Stimulated activated naive CD8-positive, alpha-beta T cell treated with anti-CD3 and anti-CD28 coated beads, Interleukin-15, Interleukin-2, amounts not matched to agents 100 ng/mL and 50 ng/mL, for 24 hours (primary cell): Measurements from ENCODE around the gene CHRM1.

Experiments
- H3K27ac Mint-ChIP-seq: one replicate; pipeline ENCODE4 v1.8.0; 2021; ENCODE audit warnings: mild to moderate bottlenecking, mixed read lengths
- H3K27me3 Mint-ChIP-seq: one replicate; pipeline ENCODE4 v1.8.0; 2021; ENCODE audit warnings: mixed read lengths
- H3K36me3 Mint-ChIP-seq: one replicate; pipeline ENCODE4 v1.8.0; 2021; ENCODE audit warnings: low read depth, mixed read lengths
- H3K4me1 Mint-ChIP-seq: one replicate; pipeline ENCODE4 v1.8.0; 2021; ENCODE audit warnings: low read depth, mixed read lengths
- H3K4me3 Mint-ChIP-seq: one replicate; pipeline ENCODE4 v1.8.0; 2021; ENCODE audit warnings: mild to moderate bottlenecking, mixed read lengths
- H3K9me3 Mint-ChIP-seq: one replicate; pipeline ENCODE4 v1.8.0; 2021; ENCODE audit warnings: mixed read lengths

CHRM1 gene

GRCh38 chr11:62896049-62896448 is 25.1 kb downstream of the CHRM1 start:
- H3K4me1 Mint-ChIP-seq: peaks cover 3% of the 10 kb centered on the region
- no peaks in the 10 kb centered on the region for H3K36me3 Mint-ChIP-seq
- no peaks in the 10 kb centered on the region for H3K9me3 Mint-ChIP-seq
- no peak overlapping the region for H3K4me3 Mint-ChIP-seq
- no peak overlapping the region for H3K27ac Mint-ChIP-seq
- peaks cover 11% of the 10 kb centered on the region for H3K27me3 Mint-ChIP-seq

GRCh38 chr11:62895501-62895900 is 25.7 kb downstream of the CHRM1 start:
- Mint-ChIP-seq H3K4me3 (no peak overlapping the region), H3K36me3 (no peaks in the 10 kb centered on the region), H3K4me1 (peaks cover 3% of the 10 kb centered on the region), H3K9me3 (no peaks in the 10 kb centered on the region), H3K27ac (no peak overlapping the region), H3K27me3 (peaks cover 10% of the 10 kb centered on the region)

- H3K4me3 Mint-ChIP-seq: no peak overlapping the region
- H3K4me1 Mint-ChIP-seq: peaks cover 17% of the 10 kb centered on the region
- H3K9me3 Mint-ChIP-seq: no peaks in the 10 kb centered on the region
Observed at GRCh38 chr11:62892077-62892922, 28.9 kb downstream of the CHRM1 start.

GRCh38 chr11:62889484-62890437 is 31.4 kb downstream of the CHRM1 start:
- H3K4me3 Mint-ChIP-seq: no peak overlapping the region
- peaks cover 30% of the 10 kb centered on the region for H3K4me1 Mint-ChIP-seq
- no peaks in the 10 kb centered on the region for H3K9me3 Mint-ChIP-seq
- no peaks in the 10 kb centered on the region for H3K27me3 Mint-ChIP-seq
- H3K36me3 Mint-ChIP-seq: peaks cover 52% of the 10 kb centered on the region
- peak overlapping the region; percentile 57 for H3K27ac Mint-ChIP-seq

More at GRCh38 chr11:62892077-62892922, 28.9 kb downstream of the CHRM1 start:
- Mint-ChIP-seq H3K27ac (no peak overlapping the region), H3K27me3 (peaks cover under 1% of the 10 kb centered on the region), H3K36me3 (peaks cover 28% of the 10 kb centered on the region)

- Mint-ChIP-seq H3K9me3 (no peaks in the 10 kb centered on the region), H3K36me3 (peaks cover 57% of the 10 kb centered on the region), H3K4me1 (peaks cover 35% of the 10 kb centered on the region), H3K27ac (peak overlapping the region; percentile 57), H3K4me3 (no peak overlapping the region), H3K27me3 (no peaks in the 10 kb centered on the region)
Observed at GRCh38 chr11:62889126-62889483, 32.1 kb downstream of the CHRM1 start.

GRCh38 chr11:62888406-62888805 is 32.8 kb downstream of the CHRM1 start:
- Mint-ChIP-seq H3K27ac (no peak overlapping the region), H3K9me3 (no peaks in the 10 kb centered on the region), H3K27me3 (no peaks in the 10 kb centered on the region), H3K4me3 (no peak overlapping the region), H3K4me1 (peaks cover 42% of the 10 kb centered on the region), H3K36me3 (peaks cover 64% of the 10 kb centered on the region)

GRCh38 chr11:62885137-62885750 is 35.9 kb downstream of the CHRM1 start:
- peaks cover 63% of the 10 kb centered on the region for H3K4me1 Mint-ChIP-seq
- no peaks in the 10 kb centered on the region for H3K9me3 Mint-ChIP-seq
- H3K4me3 Mint-ChIP-seq: peak overlapping the region; percentile 71
- peak overlapping the region; percentile 50 for H3K27ac Mint-ChIP-seq
- H3K36me3 Mint-ChIP-seq: peaks cover 94% of the 10 kb centered on the region
- no peaks in the 10 kb centered on the region for H3K27me3 Mint-ChIP-seq

- peak overlapping the region; percentile 100 for H3K4me3 Mint-ChIP-seq
- H3K4me1 Mint-ChIP-seq: peaks cover 62% of the 10 kb centered on the region
- no peaks in the 10 kb centered on the region for H3K27me3 Mint-ChIP-seq
- peaks cover 81% of the 10 kb centered on the region for H3K36me3 Mint-ChIP-seq
- no peaks in the 10 kb centered on the region for H3K9me3 Mint-ChIP-seq
- peak overlapping the region; percentile 100 for H3K27ac Mint-ChIP-seq
Observed at GRCh38 chr11:62883673-62884072, 37.5 kb downstream of the CHRM1 start.

GRCh38 chr11:62882788-62883501 is 38.2 kb downstream of the CHRM1 start:
- no peaks in the 10 kb centered on the region for H3K27me3 Mint-ChIP-seq
- H3K4me3 Mint-ChIP-seq: peak overlapping the region; percentile 100
- peaks cover 74% of the 10 kb centered on the region for H3K36me3 Mint-ChIP-seq
- no peaks in the 10 kb centered on the region for H3K9me3 Mint-ChIP-seq
- peak overlapping the region; percentile 100 for H3K27ac Mint-ChIP-seq
- H3K4me1 Mint-ChIP-seq: peaks cover 60% of the 10 kb centered on the region

GRCh38 chr11:62882431-62882749 is 38.8 kb downstream of the CHRM1 start:
- Mint-ChIP-seq H3K36me3 (peaks cover 73% of the 10 kb centered on the region), H3K4me3 (peak overlapping the region; percentile 100), H3K4me1 (peaks cover 60% of the 10 kb centered on the region), H3K27me3 (no peaks in the 10 kb centered on the region), H3K27ac (peak overlapping the region; percentile 100), H3K9me3 (no peaks in the 10 kb centered on the region)

- peaks cover 56% of the 10 kb centered on the region for H3K4me1 Mint-ChIP-seq
- peaks cover 73% of the 10 kb centered on the region for H3K36me3 Mint-ChIP-seq
- H3K9me3 Mint-ChIP-seq: no peaks in the 10 kb centered on the region
- H3K27ac Mint-ChIP-seq: peak overlapping the region; percentile 100
- H3K4me3 Mint-ChIP-seq: peak overlapping the region; percentile 100
- no peaks in the 10 kb centered on the region for H3K27me3 Mint-ChIP-seq
Observed at GRCh38 chr11:62881579-62882430, 39.4 kb downstream of the CHRM1 start.

- Mint-ChIP-seq H3K4me1 (peaks cover 56% of the 10 kb centered on the region), H3K27me3 (no peaks in the 10 kb centered on the region), H3K9me3 (no peaks in the 10 kb centered on the region), H3K36me3 (peaks cover 70% of the 10 kb centered on the region), H3K4me3 (peak within 1 kb of the TSS; percentile 100), H3K27ac (peak within 1 kb of the TSS; percentile 100)
Observed at GRCh38 chr11:62880803-62881578, 40.2 kb downstream of the CHRM1 start, which contains the start of gene SLC3A2. Gene SLC3A2, plus strand, starts transcription at chr11:62880896. Its CDS starts 128 bp downstream, at chr11:62881024.

- Mint-ChIP-seq H3K27me3 (no peaks in the 10 kb centered on the region), H3K9me3 (no peaks in the 10 kb centered on the region), H3K4me1 (peaks cover 51% of the 10 kb centered on the region), H3K27ac (peak overlapping the region; percentile 100), H3K4me3 (peak overlapping the region; percentile 100), H3K36me3 (peaks cover 66% of the 10 kb centered on the region)
Observed at GRCh38 chr11:62880231-62880802, 40.8 kb downstream of the CHRM1 start.
